T-helper 2 cell treated with Interferon-gamma antibody and Interleukin-4, amounts not matched to agents 100 ng/mL and 5 ng/mL, for 36 hours (primary cell): ENCODE results near the gene SGPP2. TPM values are rescaled to one million over a fixed set of nuclear protein-coding genes. Genes with fewer than 3 reads are reported as not detected.
"Not testable (repeated sequence)": the region's sequence is repeated elsewhere in the genome, so short reads cannot be mapped to it uniquely, and the experiment has no call there.

Experiments used
- intact Hi-C: fragments of 100-400 bp; cut with micrococcal nuclease; formaldehyde crosslinking; loops from one replicate; pipeline ENCODE4 v1.15.1; 2023
- total RNA-seq: library from RNA; stranded (reverse); gene quantifications from 2 replicates; pipeline ENCODE4 v1.2.3, GENCODE V29; 2022

SGPP2 gene, protein sequence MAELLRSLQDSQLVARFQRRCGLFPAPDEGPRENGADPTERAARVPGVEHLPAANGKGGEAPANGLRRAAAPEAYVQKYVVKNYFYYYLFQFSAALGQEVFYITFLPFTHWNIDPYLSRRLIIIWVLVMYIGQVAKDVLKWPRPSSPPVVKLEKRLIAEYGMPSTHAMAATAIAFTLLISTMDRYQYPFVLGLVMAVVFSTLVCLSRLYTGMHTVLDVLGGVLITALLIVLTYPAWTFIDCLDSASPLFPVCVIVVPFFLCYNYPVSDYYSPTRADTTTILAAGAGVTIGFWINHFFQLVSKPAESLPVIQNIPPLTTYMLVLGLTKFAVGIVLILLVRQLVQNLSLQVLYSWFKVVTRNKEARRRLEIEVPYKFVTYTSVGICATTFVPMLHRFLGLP
- total RNA-seq = 0.57 and 0.70 TPM in 2 replicates

GRCh38 chr2:222424276-222424728, at the start of gene SGPP2:
TSS of gene SGPP2 (plus strand) at chr2:222424543. CDS start at chr2:222424603, 60 bp downstream.
- intact Hi-C loops = no loop called here

DNA sequence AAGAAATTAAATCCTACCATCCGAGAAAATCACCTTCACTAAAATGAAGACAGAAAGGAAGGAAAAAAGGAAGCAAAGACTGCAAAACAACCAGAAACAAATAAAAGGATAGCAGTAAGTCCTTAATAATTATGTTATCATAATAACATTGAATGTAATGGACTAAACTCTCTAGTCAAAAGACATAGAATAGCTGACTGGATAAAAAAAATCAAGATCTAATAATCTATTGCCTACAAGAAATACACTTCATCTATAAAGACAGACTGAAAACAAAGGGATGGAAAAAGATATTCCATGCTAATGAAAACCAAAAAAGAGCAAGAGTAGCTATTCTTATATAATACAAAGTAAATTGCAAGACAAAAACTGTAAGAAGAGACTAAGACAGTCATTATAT, 48.5 kb upstream of the SGPP2 start:
- intact Hi-C loops = no loop called here

- intact Hi-C loops = no loop called here
Observed at GRCh38 chr2:222380456-222380855, 43.9 kb upstream of the SGPP2 start.

GRCh38 chr2:222381566-222381965, 42.8 kb upstream of the SGPP2 start:
- intact Hi-C loops = no loop called here

DNA sequence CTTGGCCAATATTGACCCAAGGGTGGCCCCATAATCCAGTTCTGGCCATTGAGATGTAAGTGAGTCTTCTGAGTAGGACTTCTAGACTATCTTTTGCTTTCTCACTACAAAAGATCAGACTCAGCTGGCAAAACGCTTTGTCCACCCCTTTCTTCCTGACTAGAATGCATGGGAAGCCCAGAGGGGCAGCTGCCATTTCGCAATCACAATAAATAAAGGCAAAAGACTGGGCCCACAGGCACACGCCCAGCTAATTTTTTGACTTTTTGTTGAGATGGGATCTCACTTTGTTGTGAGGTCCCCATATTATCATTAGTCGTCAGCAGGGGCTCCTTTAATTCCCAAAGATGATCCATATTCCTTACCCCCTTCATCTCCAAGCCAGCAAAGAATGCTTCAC, 41.1 kb upstream of the SGPP2 start:
- intact Hi-C loops = no loop called here

DNA sequence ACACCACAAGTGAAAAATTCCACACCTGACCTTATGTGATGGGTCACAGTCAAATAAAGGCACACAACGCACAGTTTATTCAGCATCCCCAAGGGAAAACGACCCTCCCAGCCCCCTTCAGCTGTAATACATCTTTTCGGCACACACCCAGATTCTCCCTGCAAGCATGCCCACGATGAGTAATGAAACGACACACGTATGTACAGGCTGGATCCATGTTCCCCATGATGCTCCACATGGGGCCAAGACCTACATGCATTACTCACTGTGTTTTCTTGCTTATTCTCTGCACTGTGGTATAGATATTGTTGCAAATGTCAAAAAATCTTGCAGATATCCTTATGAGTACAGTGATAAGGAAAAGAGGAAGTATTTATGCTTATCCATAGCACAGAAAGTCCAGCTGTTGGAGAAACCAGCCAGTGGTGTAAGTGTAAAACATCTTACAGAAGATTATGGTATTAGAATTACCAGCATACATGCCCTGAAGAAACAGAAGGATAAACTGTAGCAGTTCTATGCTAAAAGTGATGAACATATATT, 32.5 kb upstream of the SGPP2 start:
- intact Hi-C loops = loop anchor here (10.0 kb wide), 1 partner anchor 823 kb away; no protein-coding TSS in a partner anchor

DNA sequence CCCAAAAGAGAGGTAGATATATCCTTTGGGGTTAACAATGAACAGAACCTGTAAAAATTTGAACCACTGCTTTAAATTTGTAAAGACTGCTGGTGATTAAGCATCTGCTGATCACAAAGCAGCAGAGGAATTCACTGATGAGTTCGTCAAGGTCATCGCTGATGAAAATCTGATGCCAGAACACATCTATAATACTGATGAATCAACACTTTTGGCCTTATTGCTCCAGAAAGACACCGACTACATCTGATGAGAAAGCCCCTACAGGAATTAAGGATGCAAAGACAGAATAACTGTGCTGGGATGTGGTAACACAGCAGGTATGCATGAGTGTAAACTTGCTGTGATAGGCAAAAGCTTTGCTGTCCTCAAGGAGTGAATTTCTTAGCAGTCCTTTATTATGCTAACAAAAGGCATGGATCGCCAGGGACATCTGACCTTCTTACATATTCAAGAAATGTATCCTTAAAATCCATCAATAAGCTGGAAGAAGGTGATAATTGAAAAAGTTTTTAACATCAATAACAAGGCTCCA, 30.5 kb upstream of the SGPP2 start:
- intact Hi-C loops = loop anchor here (10.0 kb wide), 1 partner anchor 821 kb away; no protein-coding TSS in a partner anchor

GRCh38 chr2:222398446-222398885, 25.9 kb upstream of the SGPP2 start:
- intact Hi-C loops = loop anchor here (10.0 kb wide), 1 partner anchor 816 kb away; no protein-coding TSS in a partner anchor

DNA sequence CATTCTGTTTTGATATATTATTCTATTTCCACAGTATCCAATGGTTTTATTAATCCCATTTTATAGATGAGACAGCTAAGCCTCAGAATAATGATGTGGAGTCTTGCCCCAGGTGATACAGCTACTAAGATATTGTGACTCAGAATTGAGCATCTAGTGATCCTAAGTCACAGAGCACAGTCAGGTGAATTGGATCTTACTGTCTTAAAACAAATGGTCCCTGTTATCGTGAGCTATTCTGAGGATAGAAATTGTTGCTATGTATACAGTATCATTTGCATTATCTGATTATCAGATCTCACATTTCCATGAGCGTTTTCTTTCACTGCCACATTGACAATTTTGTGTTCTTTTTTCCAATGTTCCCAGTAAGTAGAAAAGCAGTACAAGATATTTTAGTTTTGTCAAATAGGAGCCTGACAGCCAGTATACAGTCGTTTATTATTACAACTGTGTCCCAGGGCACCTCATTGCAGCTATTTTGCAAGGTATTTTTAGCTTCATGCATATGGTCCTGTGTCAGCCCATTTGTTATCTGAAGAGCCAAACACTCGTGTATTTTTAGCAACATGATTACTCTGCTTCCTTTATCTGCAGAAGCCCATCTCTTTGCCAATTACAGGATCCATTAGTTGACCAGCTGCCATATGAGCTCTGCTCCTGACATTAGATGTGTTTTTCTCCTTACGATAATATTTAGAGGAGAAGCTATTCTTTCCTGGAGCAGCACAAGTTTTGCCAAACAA, 25.1 kb upstream of the SGPP2 start:
- intact Hi-C loops = loop anchor here (10.0 kb wide), 1 partner anchor 816 kb away; no protein-coding TSS in a partner anchor

GRCh38 chr2:222404151-222404905, 20.0 kb upstream of the SGPP2 start:
- intact Hi-C loops = no loop called here

GRCh38 chr2:222408684-222409083, 15.7 kb upstream of the SGPP2 start:
- intact Hi-C loops = no loop called here

- intact Hi-C loops = no loop called here
Observed at GRCh38 chr2:222410534-222410933, 13.8 kb upstream of the SGPP2 start.

DNA sequence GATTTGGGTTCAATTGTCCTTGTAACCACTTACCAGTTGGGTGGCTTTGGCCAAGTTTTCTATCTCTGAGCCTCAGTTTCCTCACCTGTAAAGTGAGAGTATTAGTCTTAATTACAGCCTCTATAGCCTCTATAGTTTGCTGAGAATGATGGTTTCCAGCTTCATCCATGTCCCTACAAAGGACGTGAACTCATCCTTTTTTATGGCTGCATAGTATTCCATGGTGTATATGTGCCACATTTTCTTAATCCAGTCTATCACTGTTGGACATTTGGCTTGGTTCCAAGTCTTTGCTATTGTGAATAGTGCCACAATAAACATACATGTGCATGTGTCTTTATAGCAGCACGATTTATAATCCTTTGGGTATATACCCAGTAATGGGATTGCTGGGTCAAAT, 12.0 kb upstream of the SGPP2 start:
- intact Hi-C loops = not testable (repeated sequence)

DNA sequence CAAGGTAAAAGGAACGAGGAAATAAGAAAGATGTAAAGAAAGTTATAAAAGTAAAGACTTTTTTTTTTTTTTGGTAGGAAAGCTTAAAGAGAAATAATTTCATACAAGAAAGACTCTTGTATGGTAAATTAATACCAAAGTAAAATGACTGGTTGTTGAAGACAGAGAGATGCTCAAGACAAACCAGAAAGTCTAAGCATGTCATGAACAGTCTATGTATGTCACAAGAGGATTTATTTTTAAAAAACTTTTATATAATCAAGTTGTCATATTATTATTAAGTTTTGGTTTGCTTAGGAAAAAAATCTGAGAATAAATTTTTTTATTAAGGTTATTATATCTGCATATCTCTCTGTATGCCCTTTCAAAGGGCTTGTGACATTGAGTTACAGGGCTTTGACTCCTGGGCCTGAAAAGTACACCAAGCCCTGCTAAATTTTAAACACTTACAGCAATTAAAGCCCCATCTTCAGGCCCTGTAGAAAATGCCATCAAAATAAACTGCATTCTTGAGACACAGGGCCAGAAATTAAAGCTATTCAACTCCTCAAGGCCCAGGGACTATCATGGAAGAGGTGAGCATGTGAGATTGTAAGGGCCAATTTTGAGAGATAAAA, 10.9 kb upstream of the SGPP2 start:
- intact Hi-C loops = no loop called here

GRCh38 chr2:222418739-222419138, 5.6 kb upstream of the SGPP2 start:
- intact Hi-C loops = no loop called here

GRCh38 chr2:222420508-222420907, 3.8 kb upstream of the SGPP2 start:
- intact Hi-C loops = no loop called here

GRCh38 chr2:222421626-222422025, 2.7 kb upstream of the SGPP2 start:
- intact Hi-C loops = no loop called here

DNA sequence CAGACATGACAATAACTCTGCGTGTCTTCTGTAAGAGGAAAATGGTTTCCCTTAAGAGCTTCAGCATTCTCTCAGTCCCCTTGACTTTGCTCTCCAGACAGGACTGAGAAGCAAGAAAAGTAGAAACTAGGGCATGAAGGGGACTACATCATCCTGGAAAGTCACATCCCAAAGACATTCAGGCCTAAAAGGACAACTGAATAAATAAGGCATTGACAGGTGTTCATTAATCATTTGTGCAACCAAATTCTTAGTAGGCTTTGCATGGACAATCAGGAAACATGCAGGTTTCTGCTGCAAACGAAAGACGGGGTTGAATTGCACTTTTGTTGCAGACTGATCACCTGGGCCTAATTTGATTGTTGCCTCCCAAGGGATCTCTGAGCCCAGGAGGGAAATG, 1.2 kb upstream of the SGPP2 start:
- intact Hi-C loops = no loop called here

DNA sequence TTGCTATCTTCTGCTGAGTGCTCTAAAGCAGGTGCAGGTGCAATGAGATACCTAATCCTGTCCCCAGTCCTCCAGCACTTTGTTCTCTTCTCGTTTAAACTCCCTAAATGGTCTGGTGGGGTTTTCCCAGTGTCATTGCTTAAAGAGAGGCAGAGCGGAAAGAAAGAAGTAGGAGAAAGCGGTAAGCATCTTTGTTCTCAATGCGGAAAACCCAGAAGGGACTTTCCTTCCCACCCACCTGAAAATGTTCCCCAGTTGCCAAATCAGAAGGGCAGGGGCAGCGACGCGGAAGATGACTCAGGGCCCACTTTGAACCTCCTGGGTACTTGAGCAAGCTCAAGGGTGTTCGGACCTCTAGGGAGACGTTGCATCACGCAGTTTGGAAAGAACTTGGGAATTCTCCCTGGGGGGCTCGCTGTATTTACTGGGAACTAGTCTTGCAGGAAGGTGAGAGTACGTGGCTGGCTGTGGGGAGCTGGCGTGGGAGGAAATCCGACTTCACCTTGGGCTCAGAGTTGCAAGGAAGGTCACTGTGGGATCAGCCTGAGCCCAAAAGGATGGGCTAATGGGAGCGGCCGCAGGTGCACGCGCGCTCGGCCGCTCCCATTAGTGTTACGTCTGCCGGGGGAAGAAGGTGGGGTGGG, 589 bp upstream of the SGPP2 start:
- intact Hi-C loops = no loop called here
